GM19239 (cell line): ENCODE measurements around the gene FAM149A.

Experiments
- DNase-seq: peaks from one replicate; pipeline ENCODE4 v3.0.0; 2011; ENCODE audit warnings: low spot score; ENCODE audit not compliant: insufficient read length
- FAIRE-seq: peaks from 2 replicates; lab custom pipeline; 2011; peaks lifted over from hg19 to GRCh38; lab: Jason Lieb, UNC

Gene FAM149A

DNA sequence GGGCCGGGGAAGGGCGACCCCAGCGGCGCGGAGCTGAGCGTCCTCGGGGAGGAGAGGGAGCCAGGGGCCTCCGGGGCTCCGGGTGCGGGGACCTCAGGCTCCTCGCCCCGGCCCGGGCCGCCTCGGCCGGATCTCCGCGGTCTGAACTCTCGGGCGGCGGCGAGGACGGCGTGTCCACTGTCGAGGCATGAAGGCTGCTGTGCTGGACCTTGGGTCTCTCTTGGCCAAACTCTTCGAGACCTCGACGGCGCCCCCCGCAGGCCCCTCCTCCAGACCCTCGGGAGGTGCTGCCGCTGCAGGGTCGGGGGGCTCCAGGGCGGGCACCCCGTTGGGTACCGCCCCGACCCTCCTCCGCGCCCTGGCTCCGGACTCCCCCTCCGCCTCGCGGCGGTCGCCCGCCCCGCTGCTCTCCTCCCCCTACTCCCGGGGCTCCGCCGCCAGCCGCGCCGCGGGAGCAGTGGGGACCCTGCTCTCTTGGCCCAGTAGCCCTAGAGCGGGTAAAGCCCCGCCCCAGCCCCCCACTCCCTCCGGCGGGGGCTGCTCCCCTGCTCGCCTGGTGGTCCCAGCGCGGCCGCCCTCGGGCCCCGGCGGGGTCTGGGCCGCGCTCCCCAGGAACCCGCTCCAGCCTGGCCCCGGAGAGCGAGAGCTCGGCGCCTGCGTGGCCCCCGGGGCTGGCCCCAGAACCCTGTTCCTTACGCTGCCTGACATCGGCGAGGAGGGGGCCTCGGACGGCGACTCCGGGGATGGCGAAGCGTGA, 564 bp downstream of the FAM149A start:
- peak; percentile 44 for DNase-seq
- FAIRE-seq: no peak

DNA sequence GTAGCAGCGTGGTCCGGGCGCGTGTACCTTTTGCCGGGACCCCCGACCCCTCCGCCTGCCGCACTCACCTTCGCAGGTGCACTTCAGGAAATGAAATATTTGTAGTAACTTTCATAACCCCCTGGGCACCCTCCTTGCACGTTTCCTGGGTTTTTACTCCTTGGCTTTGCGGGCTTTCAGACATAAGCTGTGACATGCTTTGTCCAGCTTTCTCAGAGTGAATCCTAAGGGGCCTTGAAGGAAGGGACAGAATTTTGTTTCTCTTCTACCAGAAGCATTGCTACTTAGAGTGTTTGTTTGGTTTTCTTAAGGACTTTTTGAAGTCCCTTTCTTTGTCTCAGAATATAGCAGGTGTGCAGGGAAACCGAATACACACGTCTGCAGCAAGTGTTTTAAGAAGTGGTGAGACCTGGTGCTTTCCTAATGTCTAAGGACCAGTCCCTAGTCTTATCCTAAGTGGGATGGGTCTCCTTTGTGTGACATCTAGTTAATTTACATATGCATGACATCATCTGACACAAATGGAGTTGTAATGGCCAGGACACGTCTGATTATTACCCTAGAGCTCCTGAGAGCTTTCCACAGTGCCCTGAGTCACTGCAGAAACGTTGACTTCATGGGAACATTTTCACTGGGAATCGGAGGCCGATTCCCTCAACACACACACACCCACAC, 1.3 kb downstream of the FAM149A start:
- DNase-seq: no peak
- FAIRE-seq: peak; percentile 21

DNA sequence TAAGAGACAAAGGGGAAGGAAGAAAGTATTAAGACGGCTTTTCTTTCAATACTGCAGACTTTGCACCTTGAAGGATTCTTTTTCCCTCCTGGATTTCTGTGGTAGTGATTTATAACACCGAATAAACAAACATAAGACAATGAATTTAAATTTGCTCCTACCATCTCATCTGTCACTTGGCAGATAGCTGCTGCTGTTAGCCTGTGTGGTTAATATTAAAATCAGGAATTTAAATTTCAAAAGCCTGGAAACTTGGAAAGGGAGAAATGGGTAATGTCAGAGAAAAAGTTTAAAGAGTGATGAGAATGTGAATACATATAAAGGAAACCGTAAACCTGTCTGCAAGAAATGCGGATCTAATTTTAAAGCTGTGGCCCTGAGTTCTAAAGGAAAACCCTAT, 3.4 kb downstream of the FAM149A start:
- no peak for DNase-seq
- FAIRE-seq: no peak

DNA sequence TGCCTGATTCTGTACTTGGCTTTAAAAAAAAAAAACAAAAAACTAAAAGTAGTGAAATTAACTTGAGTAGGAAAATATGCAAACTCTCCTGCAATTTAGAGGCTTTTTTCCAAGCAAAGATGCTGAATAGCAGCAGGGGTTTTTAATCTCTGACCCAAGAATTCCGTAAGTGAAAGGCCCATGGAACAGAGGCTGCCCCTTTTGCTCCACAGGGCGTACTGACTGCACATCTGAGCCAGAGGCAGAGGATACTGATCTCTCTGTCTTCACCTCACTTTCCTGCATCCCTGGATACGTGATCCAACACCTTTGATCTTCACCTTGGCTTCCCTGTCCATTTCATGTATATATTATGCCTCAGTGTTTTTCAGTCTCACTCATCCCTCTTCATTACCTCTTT, 3.9 kb downstream of the FAM149A start:
- no peak for FAIRE-seq
- DNase-seq: no peak

DNA sequence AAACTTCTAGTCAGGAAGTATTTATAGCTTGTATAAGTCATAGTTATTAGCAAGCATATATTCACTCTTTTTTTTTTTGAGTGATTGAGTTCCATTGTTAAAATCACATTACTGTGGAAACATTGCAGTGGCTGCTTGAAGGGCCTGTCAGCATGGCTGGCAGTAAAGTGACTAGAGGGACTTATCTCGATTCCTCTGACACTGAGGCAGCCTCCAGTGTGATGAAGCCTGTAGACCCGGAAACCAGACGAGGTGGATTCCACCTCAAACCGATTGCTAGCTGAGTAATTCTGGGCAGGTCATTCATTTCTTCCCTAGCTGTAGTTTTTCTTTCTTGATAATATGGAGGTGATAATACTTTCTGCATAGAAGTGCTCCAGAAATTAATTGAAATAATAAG, 4.7 kb downstream of the FAM149A start:
- FAIRE-seq: no peak
- DNase-seq: no peak

DNA sequence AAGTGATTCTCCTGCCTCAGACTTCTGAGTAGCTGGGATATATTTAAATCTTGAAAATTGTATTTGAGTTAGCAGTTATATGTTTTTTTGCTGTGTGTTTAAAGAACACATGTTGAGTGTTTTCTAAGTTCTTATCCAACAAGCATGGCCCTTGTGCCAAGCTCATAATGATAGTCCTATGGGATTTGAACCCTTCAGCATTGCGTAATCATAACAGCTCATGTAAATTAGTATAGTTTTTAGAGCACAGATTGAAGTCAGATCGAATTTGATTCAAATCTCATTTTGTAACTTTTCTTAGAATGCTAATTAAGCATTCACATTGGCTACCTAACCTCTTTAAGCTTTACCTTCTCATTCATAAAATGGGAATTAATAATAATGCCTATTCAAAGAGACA, 12.2 kb downstream of the FAM149A start:
- FAIRE-seq (no peak), DNase-seq (no peak)

DNA sequence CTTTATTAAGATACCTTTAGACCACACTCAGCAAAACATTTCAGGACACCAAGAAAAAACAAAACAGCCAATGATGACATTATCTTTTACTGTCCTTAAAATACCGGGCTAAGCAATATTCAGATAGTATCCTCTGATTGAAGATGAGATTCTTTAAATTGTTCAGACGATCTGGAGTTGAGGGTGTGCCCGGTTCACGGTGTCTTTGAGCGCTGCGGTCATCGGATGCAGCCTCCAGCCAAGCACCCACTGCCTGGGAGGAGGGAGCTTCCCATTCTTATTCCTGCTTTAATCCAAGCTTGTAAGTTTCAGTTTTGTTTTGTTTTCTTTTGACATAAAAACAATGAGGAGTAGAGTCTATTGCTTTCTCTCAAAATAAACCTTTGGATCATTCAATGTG, 14.1 kb downstream of the FAM149A start:
- no peak for DNase-seq
- no peak for FAIRE-seq

DNA sequence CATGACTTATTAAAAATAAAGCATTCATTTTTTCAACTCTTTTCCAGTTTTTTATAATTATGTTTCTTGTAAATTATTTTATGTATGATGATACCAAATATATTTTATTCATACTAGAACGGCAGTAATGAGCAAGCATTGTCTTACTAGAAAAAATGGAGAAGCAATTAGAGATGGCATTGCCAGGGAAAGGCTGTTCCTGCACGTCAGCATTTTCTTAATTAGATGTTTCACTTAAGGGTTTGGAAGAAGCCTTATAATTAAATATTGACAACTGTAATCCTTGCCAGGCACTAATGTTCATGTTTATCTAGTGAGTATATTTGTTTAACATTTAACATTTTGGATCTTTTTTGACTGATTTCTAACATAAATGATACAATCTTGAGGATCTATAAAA, 16.6 kb downstream of the FAM149A start:
- FAIRE-seq (no peak), DNase-seq (no peak)

DNA sequence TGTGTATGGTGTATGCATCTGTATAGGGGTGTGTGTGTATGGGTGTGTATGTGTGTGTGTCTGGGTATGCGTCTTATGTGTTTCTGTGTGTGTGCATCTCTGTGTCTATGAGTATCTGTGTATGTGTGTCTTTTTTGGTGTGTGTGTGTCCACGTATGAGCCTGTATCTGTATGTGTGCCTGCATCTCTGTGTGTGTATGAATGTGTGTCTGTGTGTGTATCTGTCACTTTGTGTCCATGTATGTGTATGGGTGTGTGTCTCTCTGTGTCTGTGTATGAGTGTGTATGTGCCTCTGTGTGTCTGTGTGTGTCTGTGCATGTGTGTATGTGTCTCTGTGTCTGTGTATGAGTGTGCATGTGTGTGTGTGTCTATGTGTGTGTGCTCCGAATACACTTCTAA, 24.3 kb downstream of the FAM149A start:
- FAIRE-seq (no peak), DNase-seq (no peak)

DNA sequence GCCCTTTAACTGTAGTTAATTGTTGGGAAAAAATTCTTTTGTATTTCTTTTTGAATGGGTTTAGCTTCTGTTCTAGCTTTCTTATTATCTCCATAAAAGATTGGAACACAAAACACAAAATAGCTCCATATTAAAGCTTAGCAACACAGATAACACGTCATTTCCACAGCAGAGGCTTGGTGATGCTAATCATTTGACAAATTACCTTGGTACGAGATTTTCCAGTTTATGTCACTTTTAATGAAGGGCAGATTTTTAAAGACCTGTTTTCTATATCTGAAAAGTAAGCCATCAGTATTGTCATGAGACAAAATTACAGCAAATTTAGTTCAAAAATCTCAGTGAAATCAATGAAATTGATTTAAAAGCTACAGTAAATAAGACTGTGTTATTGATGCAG, 27.4 kb downstream of the FAM149A start:
- no peak for FAIRE-seq
- no peak for DNase-seq

DNA sequence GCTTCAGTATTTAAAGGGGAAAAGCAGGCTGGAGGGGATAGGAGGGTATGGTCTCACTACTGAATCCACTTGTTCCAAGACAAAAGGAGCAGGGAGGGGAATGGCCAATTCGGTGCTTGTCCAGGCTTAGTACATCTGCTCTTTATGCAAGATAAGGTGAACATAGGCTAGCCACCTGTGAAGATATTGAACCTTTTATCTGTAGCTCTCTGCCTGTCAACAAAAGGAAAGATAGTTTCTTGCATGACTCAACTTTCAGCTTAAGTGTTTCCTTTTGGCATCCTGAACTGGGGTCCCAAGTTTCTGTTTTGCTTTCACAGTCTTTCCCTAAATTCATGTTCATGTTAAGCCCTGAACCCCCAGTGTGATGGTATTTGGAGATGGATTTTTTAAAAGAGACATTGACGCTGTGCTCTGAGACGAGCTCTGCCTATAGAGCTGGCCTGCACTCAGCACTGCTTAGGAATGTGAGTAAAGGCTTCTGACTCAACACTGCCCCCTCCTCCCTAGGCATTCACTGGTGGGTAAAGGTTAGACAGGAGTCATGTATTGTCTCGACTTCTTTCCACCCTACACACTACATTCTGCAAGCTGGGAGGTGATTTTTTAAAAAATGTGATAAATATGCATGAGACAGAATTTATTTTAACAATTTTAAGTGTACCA, 28.2 kb downstream of the FAM149A start:
- peak; percentile 59 for FAIRE-seq
- DNase-seq: no peak

DNA sequence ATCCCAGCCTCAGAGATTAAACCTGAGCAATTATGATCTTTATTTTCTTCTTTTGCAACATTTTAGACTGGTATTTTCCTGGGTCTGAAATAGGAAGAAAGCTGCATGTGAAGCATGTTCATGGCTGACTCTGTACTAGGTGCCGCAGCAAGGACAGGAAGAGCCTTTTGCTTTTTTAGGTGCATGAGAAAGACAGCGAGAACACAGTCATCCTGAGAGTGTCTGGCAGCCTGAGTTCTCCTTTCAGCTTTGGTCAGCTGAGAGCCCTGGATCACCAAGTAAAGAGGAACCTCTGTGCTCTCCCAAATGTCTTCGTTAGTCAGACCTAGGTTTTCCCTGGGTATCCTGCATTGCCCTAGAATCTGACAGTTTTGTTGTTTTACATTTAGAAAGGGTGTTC, 29.8 kb downstream of the FAM149A start:
- FAIRE-seq (peak; percentile 99), DNase-seq (peak; percentile 23)

DNA sequence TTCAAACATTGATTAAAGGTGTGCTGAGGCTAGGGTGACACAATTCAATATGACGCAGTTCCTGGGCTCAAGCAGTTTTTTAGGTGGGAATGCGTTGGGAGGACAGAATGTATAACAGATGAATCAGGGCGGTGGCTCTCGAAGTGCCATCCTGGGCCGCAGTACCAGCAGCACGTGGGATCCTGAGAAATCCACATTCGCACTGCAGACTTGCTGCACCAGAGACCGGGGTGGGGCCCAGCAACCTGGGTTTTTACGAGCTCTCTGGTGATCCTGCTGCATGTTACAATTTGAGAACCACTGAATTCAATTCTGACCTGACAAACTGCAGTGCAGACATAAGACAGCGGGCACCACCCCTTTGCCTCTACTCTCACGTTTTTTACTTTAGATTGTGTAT, 30.4 kb downstream of the FAM149A start:
- DNase-seq (no peak), FAIRE-seq (no peak)

DNA sequence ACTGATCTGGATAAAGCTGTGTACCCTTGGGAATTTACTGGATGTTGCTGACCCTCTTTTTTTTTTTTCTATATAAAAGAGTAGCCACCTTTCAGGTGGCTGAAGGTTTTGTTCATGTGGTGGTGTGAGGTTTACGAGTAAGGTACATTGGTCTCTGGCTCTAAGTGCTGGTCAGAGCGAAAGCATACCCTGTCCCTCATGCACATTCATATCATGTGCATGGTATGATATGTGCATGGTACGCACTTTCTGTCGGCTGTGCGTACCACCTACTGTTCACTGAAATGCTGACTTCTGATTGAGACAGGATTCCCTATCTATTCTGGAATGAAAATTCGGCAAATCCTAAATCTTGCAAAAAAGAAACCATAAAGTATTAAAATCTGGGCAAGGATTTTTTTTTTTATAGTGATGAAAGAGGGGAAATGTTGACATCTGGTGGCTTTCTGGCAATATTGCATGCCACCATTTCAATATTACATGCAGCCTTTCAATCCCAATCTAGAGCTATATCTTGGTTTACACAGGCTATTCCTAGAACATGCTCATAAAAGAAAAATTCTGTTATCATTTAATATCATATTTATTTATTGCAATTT, 32.8 kb downstream of the FAM149A start:
- peak; percentile 85 for FAIRE-seq
- no peak for DNase-seq

DNA sequence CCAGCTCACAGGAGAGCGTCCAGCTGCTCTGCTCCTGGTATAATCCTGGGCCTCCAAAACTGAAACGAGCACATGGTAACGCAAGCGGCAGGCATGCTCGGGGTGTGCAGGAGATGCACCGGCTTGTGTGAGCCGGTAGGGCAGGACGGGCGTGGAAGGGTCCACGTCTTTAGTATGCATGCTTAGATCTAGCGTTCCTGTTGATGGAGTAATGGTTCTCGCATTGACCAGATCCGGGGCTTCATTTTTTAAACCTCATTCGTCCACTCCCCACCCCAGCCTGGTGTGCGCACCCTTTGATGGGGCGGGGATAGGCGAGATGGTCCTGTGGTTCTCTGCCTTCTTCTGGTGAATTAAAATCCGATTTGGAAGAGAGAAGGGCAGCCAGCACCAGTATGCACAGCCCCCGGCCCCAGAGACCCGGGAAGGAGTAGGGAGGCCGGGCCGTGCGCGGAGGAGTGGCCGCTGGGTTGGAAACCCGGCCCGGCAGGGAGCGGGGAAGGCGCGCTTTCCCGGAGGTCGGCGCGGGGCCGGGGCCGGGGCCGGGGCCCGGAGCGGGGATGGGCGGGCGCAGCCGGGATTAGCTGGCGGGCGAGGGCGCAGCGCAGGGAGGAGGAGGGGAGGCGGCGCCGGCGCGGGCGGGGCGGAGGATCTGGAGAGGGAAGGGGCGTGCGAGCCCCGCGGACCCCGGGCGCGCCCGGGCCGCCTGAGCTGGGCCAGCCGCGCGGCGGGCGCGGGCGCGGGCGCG, 39.9 kb downstream of the FAM149A start:
- FAIRE-seq: peak; percentile 60

DNA sequence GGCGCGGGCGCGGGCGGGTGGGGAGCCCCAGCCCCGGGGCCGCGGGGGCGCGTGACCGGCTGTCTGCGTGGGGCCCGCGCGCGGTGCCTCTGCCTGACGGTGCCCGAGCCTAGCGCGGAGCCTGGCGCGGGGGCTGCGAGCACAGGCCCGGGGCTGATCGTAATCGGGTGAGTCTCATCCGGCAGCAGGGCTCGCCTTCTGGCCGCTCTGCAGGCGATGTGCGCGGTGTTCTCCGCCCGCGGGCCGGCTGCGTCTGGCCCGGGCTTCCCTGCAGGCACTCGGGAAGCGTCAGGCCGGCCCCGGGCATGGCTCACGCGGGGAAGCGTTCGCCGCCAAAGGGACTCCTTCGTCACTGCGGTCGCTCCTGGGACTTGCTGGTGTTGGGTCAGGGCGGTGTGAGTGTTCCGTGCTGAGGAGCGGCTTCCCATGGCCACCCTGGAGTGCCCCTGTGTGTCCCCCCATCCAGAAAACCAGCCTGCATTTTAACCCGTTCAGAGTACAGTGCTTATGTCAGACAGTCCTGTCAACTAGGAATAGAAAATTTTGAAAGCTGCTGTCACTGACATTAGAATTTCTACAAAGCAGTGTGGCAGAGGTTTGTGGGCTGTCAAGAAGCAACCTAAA, 40.6 kb downstream of the FAM149A start:
- DNase-seq (peak; percentile 59), FAIRE-seq (no peak)

More for the DNA sequence above, 39.9 kb downstream of the FAM149A start:
- DNase-seq: peak; percentile 40

DNA sequence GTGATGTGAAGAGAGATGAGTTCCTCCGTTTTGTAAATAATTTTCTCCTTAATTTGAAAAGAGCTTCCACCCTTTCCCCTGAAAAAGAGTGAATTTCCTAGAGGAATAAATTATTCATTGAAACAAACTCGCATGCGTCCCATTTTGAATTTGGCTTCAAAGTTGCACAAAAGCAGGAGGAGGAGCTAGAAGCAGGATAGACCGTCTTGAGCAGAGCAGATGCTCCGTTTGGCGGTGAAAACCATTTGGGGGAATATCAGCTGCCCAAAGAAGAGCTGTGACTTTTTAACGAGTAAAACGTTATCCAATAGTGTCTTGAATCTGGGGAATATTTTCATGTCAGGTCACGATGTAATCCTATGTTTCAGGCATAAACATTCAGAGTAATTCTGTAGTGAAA, 42.0 kb downstream of the FAM149A start:
- no peak for DNase-seq
- peak; percentile 39 for FAIRE-seq

DNA sequence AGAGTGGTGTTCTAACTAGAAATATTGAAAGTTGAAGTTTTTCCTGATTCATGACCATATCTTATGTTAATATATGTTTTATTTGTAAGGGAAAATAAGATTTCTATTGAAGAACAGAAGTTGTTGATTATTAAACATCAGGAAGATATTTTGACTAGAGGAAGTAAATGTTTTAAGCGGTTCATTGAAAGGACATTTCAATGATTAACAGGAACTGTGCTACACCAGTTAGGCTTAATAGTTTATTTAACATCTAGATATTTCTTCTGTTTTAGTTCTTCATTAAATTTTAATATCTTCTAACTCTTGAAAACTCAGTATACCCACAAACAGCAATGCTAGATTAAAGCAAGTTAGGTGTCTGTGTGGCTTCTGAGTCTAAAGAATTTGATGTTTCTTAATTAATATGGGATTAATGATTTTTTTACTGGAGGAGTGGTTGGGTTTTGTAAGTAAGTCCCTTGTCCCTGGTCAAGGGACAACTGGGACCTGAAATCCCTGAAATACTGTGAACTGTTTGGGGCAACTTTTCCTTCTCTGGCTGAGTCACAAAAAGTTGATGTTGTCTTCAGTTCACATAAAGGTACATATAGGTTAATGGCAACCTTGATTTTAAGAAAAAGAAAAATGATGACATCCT, 44.0 kb downstream of the FAM149A start:
- no peak for DNase-seq
- FAIRE-seq: peak; percentile 49

DNA sequence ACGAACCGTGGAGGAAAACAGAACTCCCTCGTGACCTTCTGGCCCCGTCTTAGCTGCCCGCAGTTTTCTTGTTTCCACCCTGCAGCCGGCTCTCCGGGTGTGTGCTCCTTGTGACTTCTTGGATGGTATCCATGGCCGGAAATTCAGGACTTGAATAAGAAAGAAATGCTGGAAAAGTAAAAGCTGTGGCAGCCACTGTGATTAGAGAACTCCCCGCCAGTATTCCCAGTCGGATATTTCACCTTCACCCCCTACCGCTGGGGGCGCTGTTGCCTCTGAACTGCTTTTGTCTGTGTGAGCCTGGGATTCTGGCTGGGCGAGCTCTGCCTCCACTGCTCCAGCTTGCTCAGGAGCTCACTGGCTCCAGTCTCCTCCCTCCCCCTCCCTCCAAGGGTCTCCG, 45.4 kb downstream of the FAM149A start:
- FAIRE-seq: no peak
- DNase-seq: no peak
